Uterus (tissue), 2 donors: Measurements from ENCODE around the gene COPE.

ENCODE experiments used
- POLR2A ChIP-seq, 2 donors: fragments of 450-650 bp; IDR thresholded peaks; one replicate each; pipeline ENCODE4 v1.6.1; 2016; ENCODE audit warnings: antibody characterized with exemption in 2 of 2, mild to moderate bottlenecking in 1 of 2, moderate library complexity in 1 of 2
- TF ChIP-seq, protein P1 (sequence below), 4 experiments: fragments of 200-600 bp in 2 of 4; fragments of 450-650 bp in 2 of 4; sonication (generic) in 2 of 4; IDR thresholded peaks; one replicate each; pipeline ENCODE4 v1.5.1; 2016 to 2019; ENCODE audit warnings: antibody characterized with exemption in 4 of 4, mild to moderate bottlenecking in 2 of 4, moderate library complexity in 1 of 4

- TF ChIP-seq, protein P1, sequence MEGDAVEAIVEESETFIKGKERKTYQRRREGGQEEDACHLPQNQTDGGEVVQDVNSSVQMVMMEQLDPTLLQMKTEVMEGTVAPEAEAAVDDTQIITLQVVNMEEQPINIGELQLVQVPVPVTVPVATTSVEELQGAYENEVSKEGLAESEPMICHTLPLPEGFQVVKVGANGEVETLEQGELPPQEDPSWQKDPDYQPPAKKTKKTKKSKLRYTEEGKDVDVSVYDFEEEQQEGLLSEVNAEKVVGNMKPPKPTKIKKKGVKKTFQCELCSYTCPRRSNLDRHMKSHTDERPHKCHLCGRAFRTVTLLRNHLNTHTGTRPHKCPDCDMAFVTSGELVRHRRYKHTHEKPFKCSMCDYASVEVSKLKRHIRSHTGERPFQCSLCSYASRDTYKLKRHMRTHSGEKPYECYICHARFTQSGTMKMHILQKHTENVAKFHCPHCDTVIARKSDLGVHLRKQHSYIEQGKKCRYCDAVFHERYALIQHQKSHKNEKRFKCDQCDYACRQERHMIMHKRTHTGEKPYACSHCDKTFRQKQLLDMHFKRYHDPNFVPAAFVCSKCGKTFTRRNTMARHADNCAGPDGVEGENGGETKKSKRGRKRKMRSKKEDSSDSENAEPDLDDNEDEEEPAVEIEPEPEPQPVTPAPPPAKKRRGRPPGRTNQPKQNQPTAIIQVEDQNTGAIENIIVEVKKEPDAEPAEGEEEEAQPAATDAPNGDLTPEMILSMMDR (IDR thresholded peaks at IDR 0.05), result no peak
- no peak for TF ChIP-seq POLR2A (IDR thresholded peaks at IDR 0.05)
These were observed 27.7 kb upstream of the COPE start for GRCh38 chr19:18946918-18947317.
